ENCODE measurements around the gene ADAM12. TPM values are rescaled to one million over a fixed set of nuclear protein-coding genes. Genes with fewer than 3 reads are reported as not detected.

Gene ADAM12
- total and polyA plus RNA-seq, 10 of the 15 experiments (the other 5 are each of a cell fraction or from before 2014, with no cell fraction given), result under 0.01 to 0.62 (median 0.04) TPM; not detected in 5

- CTCF ChIA-PET, result interaction anchor here (0.5 to 0.6 kb wide), 2 partner anchors 161 to 1266 kb away, joined by 3 read pairs; no protein-coding TSS in a partner anchor
- no peak for DNase-seq (ENCODE audit: low read depth, low spot score)
- in situ Hi-C loops (cut with MboI) (no loop called here), intact Hi-C loops (cut with micrococcal nuclease; ENCODE audit: unreplicated experiment) (no loop called here)
- H3K27ac ChIP-seq (ENCODE audit: control insufficient read depth, insufficient read depth), result no peak overlapping the region
- TF ChIP-seq SPI1 (IDR thresholded peaks at IDR 0.05; ENCODE audit: borderline replicate concordance, insufficient read depth, low read depth, low read length), result no peak
- TF ChIP-seq IKZF1 (conservative IDR thresholded peaks at IDR 0.05), result 0 out of 2 replicates have a peak, but pooled peaks have one; percentile 27
- peak; percentile 35; the same call in 1 of the 2 replicates for TF ChIP-seq RUNX3 (IDR thresholded peaks at IDR 0.05; ENCODE audit: low read length)
- TF ChIP-seq CBFB (IDR thresholded peaks at IDR 0.05; ENCODE audit: low read depth), result no peak
- TF ChIP-seq EED (IDR thresholded peaks at IDR 0.05; ENCODE audit: low read depth), result peak; percentile 63
- TF ChIP-seq RELB (IDR thresholded peaks at IDR 0.05; ENCODE audit: low read depth), result 0 out of 2 replicates have a peak, but pooled peaks have one; percentile 16
- peak in 1 of 2 experiments; percentile 47; a peak in 1 of 4 replicates for TF ChIP-seq IKZF2 (IDR thresholded peaks at IDR 0.05)
- SMC1A ChIA-PET (ENCODE audit: uncharacterized antibody, unreplicated experiment), result interaction anchor here (0.8 kb wide), 1 partner anchor 79 kb away, joined by 3 read pairs; no protein-coding TSS in a partner anchor
- H3K4me3 ChIP-seq, result no peak overlapping the region
- peaks cover 3% of the 10 kb centered on the region; the same call in 1 of the 3 replicates for H3K9me3 ChIP-seq (replicated peaks; ENCODE audit: control insufficient read depth, insufficient read depth, low read length)
- RAD21 ChIA-PET (ENCODE audit: unreplicated experiment), result interaction anchor here (0.6 kb wide), 1 partner anchor 935 kb away, joined by 3 read pairs; no protein-coding TSS in a partner anchor
- POLR2A ChIA-PET, result no interaction called here
- H4K20me1 ChIP-seq (ENCODE audit: control insufficient read depth, insufficient read depth), result no peaks in the 10 kb centered on the region
- no peaks in the 10 kb centered on the region for H3K36me3 ChIP-seq (ENCODE audit: control insufficient read depth in 2 of 2, insufficient read depth in 2 of 2, low read length in 1 of 2)
- FAIRE-seq, result no peak
- no peak overlapping the region for H2AFZ ChIP-seq (ENCODE audit: control insufficient read depth, low read depth, low read length)
- ATAC-seq, result no peak
- BruUV-seq (replicated peaks), result no TSS peak
- H3K9ac ChIP-seq (ENCODE audit: control insufficient read depth, insufficient read depth, low read length), result no peak overlapping the region
- H3K27me3 ChIP-seq (replicated peaks in 1 of 2; ENCODE audit: control insufficient read depth in 2 of 2, insufficient read depth in 2 of 2, low read length in 1 of 2), result no peaks in the 10 kb centered on the region
- no peaks in the 10 kb centered on the region for H3K79me2 ChIP-seq (ENCODE audit: control insufficient read depth, insufficient read depth, low read length)
- no peak overlapping the region for H3K4me2 ChIP-seq (ENCODE audit: control insufficient read depth, insufficient read depth)
- peaks cover 4% of the 10 kb centered on the region for H3K4me1 ChIP-seq (ENCODE audit: control insufficient read depth, insufficient read depth, low read length)
- WGBS (ENCODE audit: insufficient coverage, insufficient replicate concordance, low lambda C conversion rate, missing lambda C conversion rate), result 1% methylated on average over 5 of the region's 5 CpGs
Observed at GRCh38 chr10:126036515-126036914, 351.8 kb downstream of the ADAM12 start.

All from GM12878 (cell line).